Dermis microvascular lymphatic vessel endothelial cell (primary cell): ENCODE data around the gene GZMH. TPM values are rescaled to one million over a fixed set of nuclear protein-coding genes. Genes with fewer than 3 reads are reported as not detected.
"Not testable (repeated sequence)": the region's sequence is repeated elsewhere in the genome, so short reads cannot be mapped to it uniquely, and the experiment has no call there.

Experiments
- DNase-seq, 2 donors: peaks; one replicate each; pipeline versions ENCODE4 v3.0.0 to v3.0.0-alpha.2; 2010; ENCODE audit warnings: low read depth in 2 of 2
- total RNA-seq: library from RNA; depleted of rRNA; stranded (reverse); fragments of >200 nt; gene quantifications from 2 replicates; pipeline ENCODE4 v1.2.1, GENCODE V29; 2014

Gene GZMH
- total RNA-seq = not detected in 2 replicates

GRCh38 chr14:24609655-24610344 is at the start of gene GZMH:
GZMH (minus strand) TSS chr14:24609685; CDS start chr14:24609613, 72 bp downstream.
- DNase-seq = no peak

- DNase-seq = not testable (repeated sequence)
Observed at GRCh38 chr14:24648361-24648760, 38.9 kb upstream of the GZMH start.

- DNase-seq = no peak
Observed at GRCh38 chr14:24639905-24640304, 30.4 kb upstream of the GZMH start.

- DNase-seq = no peak
Observed at GRCh38 chr14:24639270-24639669, 29.8 kb upstream of the GZMH start.

GRCh38 chr14:24634158-24634557 is 24.7 kb upstream of the GZMH start, which contains the start of gene GZMB:
GZMB (minus strand) TSS chr14:24634190; CDS start chr14:24634160, 30 bp downstream.
- no peak for DNase-seq

GRCh38 chr14:24633353-24633752 is 23.9 kb upstream of the GZMH start:
- no peak for DNase-seq

GRCh38 chr14:24632761-24633160 is 23.3 kb upstream of the GZMH start:
- no peak for DNase-seq

GRCh38 chr14:24632336-24632735 is 22.9 kb upstream of the GZMH start:
- no peak for DNase-seq

- no peak for DNase-seq
Observed at GRCh38 chr14:24631749-24632335, 22.4 kb upstream of the GZMH start.

- DNase-seq = no peak
Observed at GRCh38 chr14:24630872-24631477, 21.5 kb upstream of the GZMH start.

- DNase-seq = no peak
Observed at GRCh38 chr14:24630087-24630871, 20.8 kb upstream of the GZMH start.

GRCh38 chr14:24629521-24629920 is 20.0 kb upstream of the GZMH start:
- DNase-seq = no peak

- DNase-seq = no peak
Observed at GRCh38 chr14:24613747-24614146, 4.3 kb upstream of the GZMH start.

- no peak for DNase-seq
Observed at GRCh38 chr14:24613241-24613640, 3.8 kb upstream of the GZMH start.

- DNase-seq = no peak
Observed at GRCh38 chr14:24612196-24612595, 2.7 kb upstream of the GZMH start.

- DNase-seq = no peak
Observed at GRCh38 chr14:24607635-24608514, 1.6 kb downstream of the GZMH start.

- no peak for DNase-seq
Observed at GRCh38 chr14:24607081-24607480, 2.4 kb downstream of the GZMH start.

GRCh38 chr14:24606297-24606696 is 3.2 kb downstream of the GZMH start:
- no peak for DNase-seq

GRCh38 chr14:24605435-24606190 is 3.9 kb downstream of the GZMH start:
- DNase-seq = peak in 1 of 2 donors; percentile 20

- DNase-seq = no peak
Observed at GRCh38 chr14:24597403-24597802, 12.1 kb downstream of the GZMH start.
